H1 (cell line): ENCODE data around the gene DAZAP1. TPM values are rescaled to one million over a fixed set of nuclear protein-coding genes. Genes with fewer than 3 reads are reported as not detected.
A peak's percentile ranks its signal among the peaks of the same experiment; 100 is the strongest.

Experiments used
- CTCF ChIA-PET: fragments of 300-600 bp; sonication (Branson Sonifier 250); formaldehyde crosslinking; loops from one replicate; lab custom pipeline; 2021; ENCODE audit not compliant: partially characterized antibody; lab: Charles Lee
- POLR2A ChIA-PET: fragments of 300-600 bp; sonication (Branson Sonifier 250); formaldehyde crosslinking; loops from one replicate; lab custom pipeline; 2021; ENCODE audit warnings: inconsistent platforms; ENCODE audit not compliant: partially characterized antibody; lab: Charles Lee
- DNase-seq, 2 experiments: peaks; one replicate each; pipeline versions ENCODE4 v3.0.0 to v3.0.0-alpha.2; 2010 to 2022; ENCODE audit warnings: low spot score in 2 of 2, low read depth in 1 of 2, mixed read lengths in 1 of 2
- FAIRE-seq: peaks from 2 replicates; lab custom pipeline; 2011; peaks lifted over from hg19 to GRCh38; lab: Jason Lieb, UNC
- H2AFZ ChIP-seq: 2 replicates; pipeline ENCODE4 v1.8.1; 2012; ENCODE audit warnings: low read length, inconsistent platforms
- H2AK5ac ChIP-seq: 2 replicates; pipeline ENCODE4 v1.6.1; 2013; ENCODE audit warnings: low read depth, low read length
- H2BK120ac ChIP-seq: replicated peaks from 2 replicates; pipeline ENCODE3; 2013; ENCODE audit warnings: low read depth, low read length, inconsistent platforms
- H2BK12ac ChIP-seq: 2 replicates; pipeline ENCODE4 v1.6.1; 2013; ENCODE audit warnings: low read depth, low read length
- H2BK15ac ChIP-seq: 2 replicates; pipeline ENCODE4 v1.6.1; 2013; ENCODE audit warnings: low read length
- H2BK20ac ChIP-seq: 2 replicates; pipeline ENCODE4 v1.6.1; 2013; ENCODE audit warnings: low read length
- H2BK5ac ChIP-seq: 2 replicates; pipeline ENCODE4 v1.6.1; 2013; ENCODE audit warnings: low read depth, low read length
- H3K14ac ChIP-seq: 2 replicates; pipeline ENCODE4 v1.6.1; 2013; ENCODE audit warnings: inconsistent platforms; ENCODE audit not compliant: insufficient read length
- H3K18ac ChIP-seq: 2 replicates; pipeline ENCODE4 v1.6.1; 2013; ENCODE audit warnings: low read length; ENCODE audit errors: extremely low read depth
- H3K23ac ChIP-seq: 2 replicates; pipeline ENCODE4 v1.6.1; 2013; ENCODE audit warnings: inconsistent platforms; ENCODE audit not compliant: insufficient read length
- H3K23me2 ChIP-seq: 2 replicates; pipeline ENCODE4 v1.6.1; 2013; ENCODE audit warnings: low read depth, low read length
- H3K27ac ChIP-seq: 2 replicates; pipeline ENCODE4 v1.6.1; 2011; ENCODE audit warnings: low read depth, low read length, inconsistent platforms
- H3K27me3 ChIP-seq, 4 experiments: replicated peaks in 1 of 4; 1 replicate in 1 of 4; 2 replicates in 3 of 4; pipeline versions ENCODE4 v1.6.1 to v1.8.1; 2011 to 2013; ENCODE audit warnings: low read length in 3 of 4, mild to moderate bottlenecking in 3 of 4, inconsistent platforms in 2 of 4, mixed read lengths in 2 of 4, moderate library complexity in 1 of 4; ENCODE audit not compliant: control insufficient read depth in 3 of 4, insufficient read depth in 3 of 4; ENCODE audit errors: extremely low read depth in 1 of 4
- H3K36me3 ChIP-seq, 4 experiments: 2 replicates each; pipeline versions ENCODE4 v1.6.1 to v1.8.1; 2011 to 2013; ENCODE audit warnings: mild to moderate bottlenecking in 4 of 4, low read length in 3 of 4, moderate library complexity in 2 of 4, control low read depth in 1 of 4, inconsistent platforms in 1 of 4; ENCODE audit not compliant: insufficient read depth in 4 of 4, control insufficient read depth in 2 of 4
- H3K4ac ChIP-seq: replicated peaks from 2 replicates; pipeline ENCODE3; 2013; ENCODE audit warnings: low read length, low read depth, mixed read lengths, inconsistent platforms; ENCODE audit not compliant: insufficient read length
- H3K4me1 ChIP-seq, 4 experiments: replicated peaks in 1 of 4; 1 replicate in 1 of 4; 2 replicates in 3 of 4; pipeline versions ENCODE4 v1.6.1 to v1.8.1; 2011 to 2013; ENCODE audit warnings: low read length in 3 of 4, inconsistent platforms in 2 of 4, mixed read lengths in 1 of 4; ENCODE audit not compliant: insufficient read depth in 4 of 4, control insufficient read depth in 3 of 4
- H3K4me2 ChIP-seq, 2 experiments: 2 replicates each; pipeline versions ENCODE4 v1.6.1 to v1.8.1; 2011 to 2013; ENCODE audit warnings: low read depth in 2 of 2, low read length in 2 of 2, control low read depth in 1 of 2, inconsistent platforms in 1 of 2, mild to moderate bottlenecking in 1 of 2; ENCODE audit not compliant: insufficient read depth in 1 of 2
- H3K4me3 ChIP-seq, 4 experiments: fragments of 200-600, 300-600 bp in 1 of 4; sonication (generic), shearing (Covaris generic), sonication (Bioruptor Twin) in 1 of 4; 2 replicates each; pipeline versions ENCODE4 v1.5.1 to v1.8.1; 2011 to 2016; ENCODE audit warnings: low read length in 4 of 4, low read depth in 3 of 4, control low read depth in 2 of 4, inconsistent platforms in 2 of 4, mild to moderate bottlenecking in 2 of 4, mixed read lengths in 1 of 4, moderate library complexity in 1 of 4; ENCODE audit not compliant: insufficient read depth in 2 of 4; ENCODE audit errors: extremely low read depth in 1 of 4
- H3K56ac ChIP-seq: replicated peaks from 2 replicates; pipeline ENCODE3; 2013; ENCODE audit warnings: low read depth, mild to moderate bottlenecking, mixed read lengths, low read length, inconsistent platforms; ENCODE audit not compliant: insufficient read length
- H3K79me1 ChIP-seq: 2 replicates; pipeline ENCODE4 v1.6.1; 2013; ENCODE audit warnings: low read depth, low read length, control low read depth
- H3K79me2 ChIP-seq, 2 experiments: 2 replicates each; pipeline versions ENCODE4 v1.6.1 to v1.8.1; 2012 to 2013; ENCODE audit warnings: low read length in 2 of 2, mild to moderate bottlenecking in 2 of 2, inconsistent platforms in 1 of 2; ENCODE audit not compliant: insufficient read depth in 2 of 2, control insufficient read depth in 1 of 2
- H3K9ac ChIP-seq, 4 experiments: replicated peaks in 1 of 4; 1 replicate in 1 of 4; 2 replicates in 3 of 4; pipeline versions ENCODE4 v1.6.1 to v1.8.1; 2011 to 2013; ENCODE audit warnings: low read depth in 3 of 4, low read length in 3 of 4, control low read depth in 2 of 4, mild to moderate bottlenecking in 2 of 4, moderate library complexity in 2 of 4, inconsistent platforms in 1 of 4; ENCODE audit errors: extremely low read depth in 1 of 4
- H3K9me3 ChIP-seq, 2 experiments: 2 replicates each; pipeline versions ENCODE4 v1.6.1 to v1.8.1; 2012 to 2013; ENCODE audit warnings: mild to moderate bottlenecking in 2 of 2, moderate library complexity in 2 of 2, control low read depth in 1 of 2, inconsistent platforms in 1 of 2, low read depth in 1 of 2, low read length in 1 of 2, mixed read lengths in 1 of 2; ENCODE audit not compliant: insufficient read depth in 2 of 2
- H4K20me1 ChIP-seq, 2 experiments: replicated peaks in 1 of 2; 2 replicates each; pipeline versions ENCODE3 to v1.8.1; 2011 to 2013; ENCODE audit warnings: inconsistent platforms in 2 of 2, low read length in 2 of 2, mild to moderate bottlenecking in 1 of 2; ENCODE audit not compliant: insufficient read depth in 2 of 2, control insufficient read depth in 1 of 2
- H4K5ac ChIP-seq: 2 replicates; pipeline ENCODE4 v1.6.1; 2013; ENCODE audit warnings: low read length, low read depth, mixed read lengths, inconsistent platforms; ENCODE audit not compliant: insufficient read length
- H4K8ac ChIP-seq: 2 replicates; pipeline ENCODE4 v1.8.0; 2013; ENCODE audit warnings: mild to moderate bottlenecking, moderate library complexity, low read length, inconsistent platforms; ENCODE audit not compliant: insufficient read depth; ENCODE audit errors: extremely low read depth
- H4K91ac ChIP-seq: replicated peaks from 2 replicates; pipeline ENCODE3; 2013; ENCODE audit warnings: low read length, mixed read lengths, inconsistent platforms; ENCODE audit not compliant: insufficient read length
- ASH2L ChIP-seq: fragments of 200-600, 300-600 bp; sonication (generic); IDR thresholded peaks from one replicate; pipeline ENCODE4 v1.7.1; 2017; ENCODE audit warnings: low read length
- EZH2 ChIP-seq: fragments of 200-600 bp; sonication (generic); IDR thresholded peaks from 2 replicates; pipeline ENCODE4 v1.7.1; 2012; ENCODE audit warnings: low read depth, mild to moderate bottlenecking, moderate library complexity, low read length, inconsistent platforms; ENCODE audit not compliant: severe bottlenecking
- GABPA ChIP-seq: IDR thresholded peaks from 2 replicates; pipeline ENCODE4 v1.6.1; 2011; ENCODE audit warnings: mild to moderate bottlenecking, low read length, moderate library complexity, borderline replicate concordance; ENCODE audit not compliant: insufficient read depth
- POLR2AphosphoS5 ChIP-seq: IDR thresholded peaks from 2 replicates; pipeline ENCODE4 v1.6.1; 2011; ENCODE audit warnings: low read depth, low read length
- RBBP5 ChIP-seq: IDR thresholded peaks from 2 replicates; pipeline ENCODE4 v1.7.1; 2012; ENCODE audit warnings: low read depth, mild to moderate bottlenecking, inconsistent platforms, low read length, moderate library complexity, borderline replicate concordance
- RNF2 ChIP-seq: fragments of 200-900, 300-1000 bp; sonication (generic); IDR thresholded peaks from 2 replicates; pipeline ENCODE4 v1.7.1; 2016; ENCODE audit warnings: borderline replicate concordance, low read depth, mild to moderate bottlenecking, antibody characterized with exemption, low read length; ENCODE audit not compliant: poor library complexity, severe bottlenecking; ENCODE audit errors: missing control alignments
- SUZ12 ChIP-seq: fragments of 200-600 bp; sonication (generic); IDR thresholded peaks from 2 replicates; pipeline ENCODE4 v1.6.1; 2012; ENCODE audit warnings: mild to moderate bottlenecking, inconsistent platforms, low read length, moderate library complexity, mixed read lengths
- USF2 ChIP-seq: IDR thresholded peaks from 2 replicates; pipeline ENCODE4 v1.6.1; 2011; ENCODE audit warnings: low read length, improper control_type of control experiment
- WGBS, 2 experiments: shearing (Covaris generic) in 1 of 2; methylation state at CpG; one replicate each; pipeline versions ENCODE4 v1.1.6 to v1.1.7; 2013 to 2015; ENCODE audit warnings: low lambda C conversion rate in 2 of 2, mixed read lengths in 2 of 2, inconsistent platforms in 1 of 2, low coverage in 1 of 2, missing lambda C conversion rate in 1 of 2; ENCODE audit not compliant: insufficient replicate concordance in 2 of 2, insufficient coverage in 1 of 2, insufficient read length in 1 of 2; ENCODE audit errors: extremely low coverage in 1 of 2, missing lambda C conversion rate in 1 of 2; 5-methylcytosine and 5-hydroxymethylcytosine counted together
- polyA plus RNA-seq, 7 experiments: library from polyadenylated mRNA; depleted of rRNA in 3 of 7; stranded (reverse) in 5 of 7; unstranded in 2 of 7; fragments of >200 nt in 5 of 7; fragments of 200-250 nt in 2 of 7; gene quantifications; 1 replicate in 5 of 7; 2 replicates in 1 of 7; 4 replicates in 1 of 7; pipeline versions ENCODE4 v1.2.1 to v1.2.3, GENCODE V29; 2011 to 2013; ENCODE audit warnings: missing spikeins in 2 of 7, mixed read lengths in 2 of 7
- total RNA-seq: library from RNA; stranded (reverse); fragmentation: NEBNext Ultra II Directional; extraction: Animal tissue kit (Norgen Biotek cat#: 25700); gene quantifications from 2 replicates; pipeline ENCODE4 v1.2.1, GENCODE V29; 2021
- TF ChIP-seq, protein P1 (sequence below): IDR thresholded peaks from 2 replicates; pipeline ENCODE4 v1.6.1; 2012; ENCODE audit warnings: inconsistent platforms

Gene DAZAP1
- total and polyA plus RNA-seq, 2 of the 8 experiments (the other 6 are each of a cell fraction or from before 2014, with no cell fraction given) = 79.6 to 341 TPM

DNA sequence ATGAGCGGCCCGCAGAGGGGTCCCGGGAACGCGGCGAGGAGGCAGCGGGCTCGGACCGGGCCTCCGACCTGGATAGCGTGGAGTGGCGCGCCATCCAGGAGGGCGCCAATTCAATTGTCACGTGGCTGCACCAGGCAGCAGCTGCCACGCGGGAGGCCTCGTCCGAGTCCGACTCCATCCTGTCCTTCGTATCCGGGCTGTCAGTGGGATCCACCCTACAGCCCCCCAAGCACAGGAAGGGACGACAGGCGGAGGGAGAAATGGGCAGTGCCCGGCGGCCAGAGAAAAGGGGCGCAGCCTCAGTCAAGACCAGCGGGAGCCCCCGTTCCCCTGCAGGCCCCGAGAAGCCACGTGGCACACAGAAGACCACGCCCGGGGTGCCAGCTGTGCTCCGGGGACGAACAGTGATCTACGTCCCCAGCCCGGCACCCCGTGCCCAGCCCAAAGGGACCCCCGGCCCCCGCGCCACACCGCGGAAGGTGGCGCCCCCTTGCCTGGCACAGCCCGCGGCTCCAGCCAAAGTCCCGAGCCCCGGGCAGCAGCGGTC is 61.0 kb downstream of the DAZAP1 start:
- H3K4me3 ChIP-seq = peak overlapping the region in 1 of 4 experiments; percentile 51; a peak in 2 of 8 replicates
- CTCF ChIA-PET = interaction anchor here (0.9 to 5.5 kb wide), 5 partner anchors 9 to 41 kb away, joined by 3 to 53 read pairs (median 13); no protein-coding TSS in a partner anchor
- H2BK15ac ChIP-seq = no peak overlapping the region
- no peak overlapping the region for H4K5ac ChIP-seq
- H3K9ac ChIP-seq = no peak overlapping the region
- H3K9me3 ChIP-seq = peaks cover 0 to 7% of the 10 kb centered on the region in 2 experiments; a peak in 1 of 4 replicates
- peak overlapping the region; percentile 92; the same call in 1 of the 2 replicates for H4K8ac ChIP-seq
- peak overlapping the region; percentile 64 to 86 for H3K4me2 ChIP-seq
- peaks cover 0 to 41% (median 0%) of the 10 kb centered on the region in 4 experiments; a peak in 2 of 8 replicates for H3K36me3 ChIP-seq
- no peak overlapping the region for H4K91ac ChIP-seq
- H3K4ac ChIP-seq = no peak overlapping the region
- H3K56ac ChIP-seq = no peak overlapping the region
- H2BK5ac ChIP-seq = no peak overlapping the region
- no peak overlapping the region; the same call in 1 of the 2 replicates for H3K18ac ChIP-seq
- peaks cover 66 to 94% (median 90%) of the 10 kb centered on the region in 4 experiments for H3K27me3 ChIP-seq
- no peak overlapping the region for H3K23ac ChIP-seq
- WGBS, 2 experiments = 32% methylated on average over 29 of the region's 49 CpGs; no CpG with 5 or more reads in 1 of the 2 experiments
- H3K23me2 ChIP-seq = peaks cover 13% of the 10 kb centered on the region; the same call in 1 of the 2 replicates
- FAIRE-seq (no peak), DNase-seq (no peak)
- H2BK120ac ChIP-seq = no peak overlapping the region
- no peaks in the 10 kb centered on the region for H3K79me2 ChIP-seq
- no peak overlapping the region for H2AK5ac ChIP-seq
- TF ChIP-seq, protein P1, sequence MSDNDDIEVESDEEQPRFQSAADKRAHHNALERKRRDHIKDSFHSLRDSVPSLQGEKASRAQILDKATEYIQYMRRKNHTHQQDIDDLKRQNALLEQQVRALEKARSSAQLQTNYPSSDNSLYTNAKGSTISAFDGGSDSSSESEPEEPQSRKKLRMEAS = peak; percentile 62
- TF ChIP-seq ASH2L = no peak
- no peak for TF ChIP-seq RBBP5
- 0 out of 2 replicates have a peak, but pooled peaks have one; percentile 22 for TF ChIP-seq POLR2AphosphoS5
- TF ChIP-seq RNF2 = peak; percentile 58
- peak; percentile 37; the same call in 1 of the 2 replicates for TF ChIP-seq USF2
- 0 out of 2 replicates have a peak, but pooled peaks have one; percentile 12 for TF ChIP-seq GABPA
- peak; percentile 89 for TF ChIP-seq EZH2
- peak; percentile 81; the same call in 1 of the 2 replicates for TF ChIP-seq SUZ12
- no peak overlapping the region for H2BK20ac ChIP-seq
- no peak overlapping the region for H3K27ac ChIP-seq
- H3K14ac ChIP-seq = no peak overlapping the region
- H4K20me1 ChIP-seq = peaks cover 20 to 52% of the 10 kb centered on the region in 2 experiments
- no peak overlapping the region for H2AFZ ChIP-seq
- no peak overlapping the region for H2BK12ac ChIP-seq
- no peaks in the 10 kb centered on the region for H3K79me1 ChIP-seq
- H3K4me1 ChIP-seq = peaks cover 0 to 51% (median 28%) of the 10 kb centered on the region in 4 experiments; a peak in 5 of 7 replicates
- POLR2A ChIA-PET = interaction anchor here (0.6 to 5.5 kb wide), 11 partner anchors 7 to 199 kb away, joined by 3 to 72 read pairs (median 5); partner anchors contain the start of gene CIRBP
